ENCODE measurements around the gene SMARCD3. TPM values are rescaled to one million over a fixed set of nuclear protein-coding genes. Genes with fewer than 3 reads are reported as not detected.

Gene SMARCD3
- total and polyA plus RNA-seq, 2 of the 8 experiments (the other 6 are each of a cell fraction or from before 2014, with no cell fraction given), result 3.0 to 5.6 TPM

GRCh38 chr7:151269511-151269910 is 21.0 kb upstream of the SMARCD3 start:
- H2BK120ac ChIP-seq (replicated peaks; ENCODE audit: low read depth, low read length), result no peak overlapping the region
- H3K79me2 ChIP-seq (ENCODE audit: control insufficient read depth in 1 of 2, insufficient read depth in 2 of 2, low read length in 2 of 2), result no peaks in the 10 kb centered on the region
- WGBS, 2 experiments (ENCODE audit: extremely low coverage in 1 of 2, insufficient coverage in 1 of 2, insufficient read length in 1 of 2, insufficient replicate concordance in 2 of 2, low coverage in 1 of 2, low lambda C conversion rate in 2 of 2, missing lambda C conversion rate in 1 of 2), result 92% methylated on average over 10 of the region's 10 CpGs; no CpG with 5 or more reads in 1 of the 2 experiments
- no peak overlapping the region for H3K18ac ChIP-seq (ENCODE audit: extremely low read depth, low read length)
- CTCF ChIA-PET (ENCODE audit: partially characterized antibody), result interaction anchor here (1.4 kb wide), 1 partner anchor 13 kb away, joined by 3 read pairs; no protein-coding TSS in a partner anchor
- no peak overlapping the region for H3K9ac ChIP-seq (replicated peaks in 1 of 4; ENCODE audit: extremely low read depth in 1 of 4, low read depth in 3 of 4, low read length in 3 of 4)
- H2BK15ac ChIP-seq (ENCODE audit: low read length), result peak overlapping the region; percentile 46; the same call in 1 of the 2 replicates
- no peak overlapping the region for H3K14ac ChIP-seq (ENCODE audit: insufficient read length)
- H4K8ac ChIP-seq (ENCODE audit: extremely low read depth, insufficient read depth, low read length), result no peak overlapping the region
- H3K4me3 ChIP-seq (ENCODE audit: extremely low read depth in 1 of 4, insufficient read depth in 2 of 4, low read depth in 3 of 4, low read length in 4 of 4), result no peak overlapping the region
- no peaks in the 10 kb centered on the region for H3K36me3 ChIP-seq (ENCODE audit: control insufficient read depth in 2 of 4, insufficient read depth in 4 of 4, low read length in 3 of 4)
- H3K23me2 ChIP-seq (ENCODE audit: low read depth, low read length), result no peaks in the 10 kb centered on the region
- H3K79me1 ChIP-seq (ENCODE audit: low read depth, low read length), result no peaks in the 10 kb centered on the region
- H3K4ac ChIP-seq (replicated peaks; ENCODE audit: insufficient read length, low read depth, low read length), result no peak overlapping the region
- no peak overlapping the region for H4K5ac ChIP-seq (ENCODE audit: insufficient read length, low read depth, low read length)
- no peak overlapping the region for H3K23ac ChIP-seq (ENCODE audit: insufficient read length)
- H2AFZ ChIP-seq (ENCODE audit: low read length), result no peak overlapping the region
- no peak overlapping the region for H3K56ac ChIP-seq (replicated peaks; ENCODE audit: insufficient read length, low read depth, low read length)
- POLR2A ChIA-PET (ENCODE audit: partially characterized antibody), result no interaction called here
- no peaks in the 10 kb centered on the region; a peak in 1 of 7 replicates for H3K27me3 ChIP-seq (replicated peaks in 1 of 4; ENCODE audit: control insufficient read depth in 3 of 4, extremely low read depth in 1 of 4, insufficient read depth in 3 of 4, low read length in 3 of 4)
- H2BK5ac ChIP-seq (ENCODE audit: low read depth, low read length), result no peak overlapping the region
- H4K91ac ChIP-seq (replicated peaks; ENCODE audit: insufficient read length, low read length), result no peak overlapping the region
- no peak overlapping the region for H3K27ac ChIP-seq (ENCODE audit: low read depth, low read length)
- no peak overlapping the region for H2BK20ac ChIP-seq (ENCODE audit: low read length)
- DNase-seq (ENCODE audit: low read depth in 1 of 2, low spot score in 2 of 2) (no peak), FAIRE-seq (no peak)
- no peak overlapping the region for H3K4me2 ChIP-seq (ENCODE audit: insufficient read depth in 1 of 2, low read depth in 2 of 2, low read length in 2 of 2)
- H3K9me3 ChIP-seq (ENCODE audit: insufficient read depth in 2 of 2, low read depth in 1 of 2, low read length in 1 of 2), result no peaks in the 10 kb centered on the region
- H2BK12ac ChIP-seq (ENCODE audit: low read depth, low read length), result peak overlapping the region; percentile 43; the same call in 1 of the 2 replicates
- H2AK5ac ChIP-seq (ENCODE audit: low read depth, low read length), result no peak overlapping the region
- H4K20me1 ChIP-seq (replicated peaks in 1 of 2; ENCODE audit: control insufficient read depth in 1 of 2, insufficient read depth in 2 of 2, low read length in 2 of 2), result peaks cover 0 to 3% of the 10 kb centered on the region in 2 experiments
- no peaks in the 10 kb centered on the region for H3K4me1 ChIP-seq (replicated peaks in 1 of 4; ENCODE audit: control insufficient read depth in 3 of 4, insufficient read depth in 4 of 4, low read length in 3 of 4)
- no peak for TF ChIP-seq CEBPB (IDR thresholded peaks at IDR 0.05; ENCODE audit: low read depth, low read length)

Measured in H1 (cell line).